ENCODE results near the gene DYNC1H1.
A peak's percentile ranks its signal among the peaks of the same experiment; 100 is the strongest.

DYNC1H1 gene

DNA sequence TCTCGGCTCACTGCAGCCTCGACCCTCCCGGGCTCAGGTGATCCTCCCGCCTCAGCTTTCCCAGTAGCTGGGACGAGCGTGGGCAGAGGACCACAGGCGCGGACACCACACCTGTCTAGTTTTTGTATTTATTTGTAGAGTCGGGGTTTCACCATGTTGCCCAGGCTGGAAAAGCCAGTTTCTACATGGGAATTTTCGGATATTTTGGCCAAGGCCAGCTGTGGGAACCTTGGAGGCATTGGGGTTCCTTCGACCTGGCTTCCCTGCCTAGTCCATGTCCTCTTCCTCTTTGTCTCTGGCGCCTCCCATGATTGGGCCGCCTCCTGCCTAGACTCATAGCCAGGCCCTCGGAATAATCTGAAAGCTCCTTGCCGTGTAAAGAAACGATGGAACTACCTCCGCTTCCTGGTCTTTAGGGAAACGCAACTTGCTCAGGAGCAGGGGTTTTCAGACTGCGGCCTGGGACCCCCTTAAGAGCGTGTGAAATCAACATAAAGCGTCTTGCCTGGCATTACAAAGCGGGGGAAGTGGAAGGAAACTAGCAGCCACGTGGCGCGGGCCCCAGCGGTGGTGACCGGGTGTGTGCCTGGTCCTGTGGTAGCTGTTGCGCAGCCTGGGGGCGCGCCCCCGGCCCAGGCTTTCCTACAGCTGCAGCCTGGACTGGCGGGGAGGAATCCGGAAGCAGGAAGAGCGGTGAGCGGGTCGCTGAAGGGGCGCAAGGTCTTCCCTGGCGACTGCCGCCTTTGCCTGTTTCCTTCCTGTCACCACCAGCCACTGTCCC lies 123.8 kb downstream of the DYNC1H1 start:
- peak; percentile 24 for TF ChIP-seq POLR2A (IDR thresholded peaks at IDR 0.05; ENCODE audit: low read length)
- no peak for TF ChIP-seq GATA1 (IDR thresholded peaks at IDR 0.05; ENCODE audit: low read depth, low read length)
- peak; percentile 66 to 67 for DNase-seq

- TF ChIP-seq POLR2A (IDR thresholded peaks at IDR 0.05; ENCODE audit: low read length), result no peak
- no peak for TF ChIP-seq GATA1 (IDR thresholded peaks at IDR 0.05; ENCODE audit: low read depth, low read length)
- DNase-seq, result no peak
Measured at GRCh38 chr14:102089621-102090343, 125.4 kb downstream of the DYNC1H1 start.

- TF ChIP-seq POLR2A (IDR thresholded peaks at IDR 0.05; ENCODE audit: low read length) (no peak), GATA1 (IDR thresholded peaks at IDR 0.05; ENCODE audit: low read depth, low read length) (no peak)
- DNase-seq, result no peak
Measured at GRCh38 chr14:102090713-102091112, 126.3 kb downstream of the DYNC1H1 start.

DNA sequence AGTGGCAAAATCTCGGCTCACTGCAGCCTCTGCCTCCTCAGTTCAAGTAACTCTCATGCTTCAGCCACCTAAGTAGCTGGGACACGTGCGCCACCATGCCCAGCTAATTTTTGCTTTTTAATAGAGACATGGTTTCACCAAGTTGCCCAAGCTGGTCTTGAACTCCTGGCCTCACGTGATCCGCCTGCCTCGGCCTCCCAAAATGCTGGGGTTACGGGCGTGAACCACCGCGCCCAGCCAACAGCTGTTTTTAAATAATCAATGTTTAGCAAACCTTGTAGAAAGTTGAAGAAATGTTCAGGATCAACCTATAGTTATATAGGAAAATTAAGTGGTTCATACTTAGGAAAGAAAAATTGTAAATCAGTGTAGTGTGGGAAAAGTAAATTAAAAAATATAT lies 128.4 kb downstream of the DYNC1H1 start:
- TF ChIP-seq GATA1 (IDR thresholded peaks at IDR 0.05; ENCODE audit: low read depth, low read length), result no peak
- TF ChIP-seq POLR2A (IDR thresholded peaks at IDR 0.05; ENCODE audit: low read length), result no peak
- no peak for DNase-seq

DNA sequence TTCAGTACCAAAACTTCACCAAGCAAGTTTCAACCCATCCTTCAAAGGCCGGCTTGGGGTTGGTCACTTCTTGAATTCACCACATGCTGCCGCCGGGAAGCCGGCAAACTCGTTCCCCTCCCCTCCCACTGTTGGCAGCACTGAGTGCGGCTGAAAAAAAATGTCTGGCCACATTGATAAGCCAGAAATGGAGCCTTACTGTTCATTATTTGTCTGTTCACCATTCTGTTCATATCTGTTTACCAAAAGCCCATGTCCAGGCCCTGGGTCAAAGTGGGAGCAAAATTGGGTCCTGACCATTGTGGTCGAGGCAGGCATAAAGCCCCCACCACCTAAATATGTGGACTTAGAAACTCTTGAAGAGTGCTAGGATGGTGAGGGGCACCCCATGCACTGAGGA lies 129.7 kb downstream of the DYNC1H1 start:
- no peak for TF ChIP-seq GATA1 (IDR thresholded peaks at IDR 0.05; ENCODE audit: low read depth, low read length)
- TF ChIP-seq POLR2A (IDR thresholded peaks at IDR 0.05; ENCODE audit: low read length), result no peak
- peak; percentile 82 to 89 for DNase-seq

GRCh38 chr14:102095231-102095870 lies 131.0 kb downstream of the DYNC1H1 start:
- no peak for TF ChIP-seq POLR2A (IDR thresholded peaks at IDR 0.05; ENCODE audit: low read length)
- TF ChIP-seq GATA1 (IDR thresholded peaks at IDR 0.05; ENCODE audit: low read depth, low read length), result no peak
- peak in 1 of 2 experiments; percentile 32 for DNase-seq

GRCh38 chr14:102095871-102096568 lies 131.6 kb downstream of the DYNC1H1 start:
- DNase-seq, result no peak
- TF ChIP-seq POLR2A (IDR thresholded peaks at IDR 0.05; ENCODE audit: low read length) (no peak), GATA1 (IDR thresholded peaks at IDR 0.05; ENCODE audit: low read depth, low read length) (no peak)

GRCh38 chr14:102096569-102097188 lies 132.3 kb downstream of the DYNC1H1 start:
- TF ChIP-seq GATA1 (IDR thresholded peaks at IDR 0.05; ENCODE audit: low read depth, low read length) (no peak), POLR2A (IDR thresholded peaks at IDR 0.05; ENCODE audit: low read length) (no peak)
- peak; percentile 77 to 85 for DNase-seq

DNA sequence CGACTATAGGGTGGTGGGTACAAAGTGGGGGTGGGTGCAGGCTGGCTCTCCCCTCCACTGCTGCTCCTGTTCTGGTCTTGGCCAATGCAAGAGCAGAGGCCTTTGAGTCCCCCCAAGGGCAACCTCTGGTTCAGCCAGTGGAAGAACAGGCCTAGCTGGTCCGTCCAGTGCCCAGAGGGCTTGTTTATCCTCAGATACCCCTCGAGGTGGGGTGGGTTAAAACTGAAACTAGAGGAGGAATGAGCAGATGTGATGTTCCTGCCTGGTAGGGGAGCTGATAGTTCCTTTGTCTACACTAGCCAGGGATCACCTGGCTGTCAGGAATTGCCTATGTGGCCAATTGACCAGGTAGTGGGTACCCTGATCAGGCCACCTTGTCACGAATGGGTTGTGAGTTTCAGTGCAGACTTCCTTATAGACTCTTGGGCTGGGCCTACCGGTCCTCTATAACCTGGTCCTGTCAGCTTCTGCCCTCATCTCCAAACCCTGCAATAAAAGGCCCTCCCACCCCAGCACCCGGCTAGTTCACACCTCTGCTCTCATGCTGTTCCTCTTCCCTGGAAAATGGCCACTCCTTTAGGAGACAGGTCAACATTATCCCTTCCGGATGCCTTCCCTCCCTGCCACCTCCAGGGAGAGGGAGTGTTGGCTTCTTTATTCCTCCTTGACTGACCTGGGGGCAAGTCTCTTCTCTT lies 133.2 kb downstream of the DYNC1H1 start:
- no peak for TF ChIP-seq GATA1 (IDR thresholded peaks at IDR 0.05; ENCODE audit: low read depth, low read length)
- TF ChIP-seq POLR2A (IDR thresholded peaks at IDR 0.05; ENCODE audit: low read length), result no peak

GRCh38 chr14:102103062-102103695 lies 138.8 kb downstream of the DYNC1H1 start:
- DNase-seq, result no peak
- TF ChIP-seq GATA1 (IDR thresholded peaks at IDR 0.05; ENCODE audit: low read depth, low read length) (no peak), POLR2A (IDR thresholded peaks at IDR 0.05; ENCODE audit: low read length) (no peak)

More for the DNA sequence above, 133.2 kb downstream of the DYNC1H1 start:
- DNase-seq, result no peak

- TF ChIP-seq GATA1 (IDR thresholded peaks at IDR 0.05; ENCODE audit: low read depth, low read length) (no peak), POLR2A (IDR thresholded peaks at IDR 0.05; ENCODE audit: low read length) (no peak)
- DNase-seq, result no peak
Measured at GRCh38 chr14:102105369-102105768, 141.0 kb downstream of the DYNC1H1 start.

All from erythroblast (primary cell).